ENCODE measurements around the gene RFX8.
"Not testable (repeated sequence)": the region's sequence is repeated elsewhere in the genome, so short reads cannot be mapped to it uniquely, and the experiment has no call there.

Gene RFX8

GRCh38 chr2:101474731-101475384 lies at the start of gene RFX8:
Gene RFX8, minus strand, starts transcription at chr2:101475112. Its CDS starts 8,264 bp downstream, at chr2:101466848.
- peak; percentile 43 for DNase-seq (ENCODE audit: low read depth)

- DNase-seq (ENCODE audit: low read depth) = no peak
These were observed 46.6 kb upstream of the RFX8 start for GRCh38 chr2:101521487-101521886.

- DNase-seq (ENCODE audit: low read depth) = no peak
These were observed 45.3 kb upstream of the RFX8 start for GRCh38 chr2:101520246-101520645.

- no peak for DNase-seq (ENCODE audit: low read depth)
These were observed 43.9 kb upstream of the RFX8 start for GRCh38 chr2:101518578-101519492.

DNA sequence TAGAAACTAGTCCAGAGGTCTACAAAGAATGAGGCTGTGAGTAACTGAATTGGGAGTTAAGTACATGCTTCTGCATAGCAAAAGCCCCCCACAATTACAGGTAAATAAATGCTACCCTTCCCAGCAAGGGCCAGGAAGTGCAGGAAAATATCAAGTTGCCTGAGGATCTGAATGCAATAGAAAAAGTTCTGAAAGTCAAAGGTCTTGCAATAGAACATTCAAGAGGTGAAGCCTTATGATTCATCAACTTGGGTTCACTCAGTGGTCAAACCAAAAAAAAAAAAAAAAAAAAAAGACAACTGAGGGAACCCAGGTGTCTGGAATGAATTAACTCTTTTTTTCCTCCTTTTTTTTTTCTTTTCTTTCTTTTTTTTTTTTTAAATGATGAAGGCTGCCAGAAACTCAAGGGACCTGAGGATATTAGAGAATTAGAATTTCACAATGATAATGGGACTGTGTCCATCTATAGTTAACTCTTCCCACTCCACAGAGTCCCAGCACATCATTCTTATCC lies 42.9 kb upstream of the RFX8 start:
- no peak for DNase-seq (ENCODE audit: low read depth)

- no peak for DNase-seq (ENCODE audit: low read depth)
These were observed 42.1 kb upstream of the RFX8 start for GRCh38 chr2:101516823-101517690.

DNA sequence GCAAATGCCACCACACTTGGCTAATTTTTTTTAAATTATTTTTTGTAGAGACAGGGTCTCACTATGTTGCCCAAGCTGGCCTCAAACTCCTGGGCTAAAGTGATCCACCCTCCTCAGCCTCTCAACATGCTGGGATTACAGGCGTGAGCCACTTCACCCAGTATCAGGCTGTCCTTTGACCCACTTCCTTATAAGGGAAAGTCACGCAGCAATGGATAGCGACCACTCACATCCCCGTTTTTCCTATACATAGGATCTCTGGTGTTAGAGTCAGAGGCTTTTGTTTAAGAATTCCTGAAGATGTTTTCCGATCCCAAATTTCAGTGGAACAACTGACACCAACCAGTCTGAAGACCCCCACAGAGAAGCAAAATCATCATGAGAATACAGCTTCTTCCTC lies 41.4 kb upstream of the RFX8 start:
- no peak for DNase-seq (ENCODE audit: low read depth)

GRCh38 chr2:101515477-101515876 lies 40.6 kb upstream of the RFX8 start:
- no peak for DNase-seq (ENCODE audit: low read depth)

- DNase-seq (ENCODE audit: low read depth) = no peak
These were observed 38.1 kb upstream of the RFX8 start for GRCh38 chr2:101512993-101513392.

- DNase-seq (ENCODE audit: low read depth) = no peak
These were observed 36.5 kb upstream of the RFX8 start for GRCh38 chr2:101511381-101511780.

DNA sequence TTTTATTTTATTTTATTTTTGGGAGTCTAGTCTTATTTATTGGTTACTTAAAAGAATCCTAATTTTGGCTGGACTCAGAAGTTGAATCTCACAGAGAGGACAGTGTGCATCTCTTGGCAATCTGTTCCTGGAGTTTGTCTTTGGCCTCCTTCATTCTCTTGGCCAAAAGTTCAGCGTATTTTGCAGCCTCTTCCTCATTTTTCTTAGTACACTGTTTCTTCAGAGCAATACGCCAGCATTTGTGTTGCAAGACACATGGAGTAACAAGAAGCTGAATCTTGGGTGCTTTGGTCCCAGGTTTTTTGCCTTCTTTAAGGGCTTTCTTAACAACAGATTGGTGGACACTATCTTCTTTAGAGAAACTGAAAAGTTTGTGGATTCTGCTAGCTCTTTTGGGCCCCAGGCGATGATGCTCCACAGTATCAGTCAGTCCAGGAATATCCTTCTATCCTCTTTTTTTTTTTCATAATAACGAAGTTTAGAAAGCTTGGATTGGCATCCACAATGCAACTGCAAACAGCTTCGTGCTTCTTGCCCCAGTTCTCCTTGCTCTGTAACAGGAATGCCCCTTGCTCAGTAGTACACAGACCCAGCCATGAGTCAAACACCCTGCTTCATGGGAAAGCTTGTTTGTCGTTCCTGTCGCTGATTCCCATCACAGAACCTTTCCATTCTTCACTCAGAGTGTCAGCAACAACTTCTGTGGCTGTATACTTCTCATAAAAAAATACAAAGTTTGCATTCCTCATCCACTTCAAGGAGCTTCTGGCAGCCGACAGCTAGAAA lies 34.8 kb upstream of the RFX8 start:
- DNase-seq (ENCODE audit: low read depth) = no peak

DNA sequence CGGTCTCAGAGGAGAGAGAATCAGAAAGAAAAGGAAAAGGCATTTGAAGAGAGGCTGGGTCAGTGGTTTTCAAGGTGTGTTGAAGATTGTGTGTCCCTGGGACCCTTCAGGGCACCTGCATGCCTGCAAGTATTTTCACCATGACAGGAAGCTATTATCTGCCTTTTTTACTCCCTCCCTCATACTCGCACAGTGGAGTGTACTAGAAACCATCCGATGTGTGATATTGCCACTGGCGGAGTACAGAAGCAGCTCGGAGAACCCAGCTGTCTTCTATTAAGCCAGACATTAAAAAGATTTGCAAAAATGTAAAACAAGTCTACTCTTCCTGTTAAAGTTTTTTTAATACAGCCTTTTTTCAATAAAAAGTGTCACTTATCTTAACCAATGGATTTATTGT lies 33.7 kb upstream of the RFX8 start:
- no peak for DNase-seq (ENCODE audit: low read depth)

GRCh38 chr2:101505276-101505675 lies 30.4 kb upstream of the RFX8 start:
- DNase-seq (ENCODE audit: low read depth) = not testable (repeated sequence)

DNA sequence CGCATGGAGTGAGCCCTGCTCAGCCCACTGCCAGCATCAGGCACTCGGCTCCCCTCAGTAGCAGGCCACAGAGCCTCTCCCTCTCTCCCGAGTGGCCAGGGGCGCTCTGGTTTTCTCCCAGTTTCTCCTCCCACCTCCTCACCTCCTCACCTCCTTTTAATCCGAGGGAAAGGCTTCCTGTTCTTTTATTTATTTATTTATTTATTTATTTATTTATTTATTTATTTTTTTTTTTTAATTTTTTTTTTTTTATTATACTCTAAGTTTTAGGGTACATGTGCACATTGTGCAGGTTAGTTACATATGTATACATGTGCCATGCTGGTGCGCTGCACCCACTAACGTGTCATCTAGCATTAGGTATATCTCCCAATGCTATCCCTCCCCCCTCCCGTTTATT lies 29.8 kb upstream of the RFX8 start:
- not testable (repeated sequence) for DNase-seq (ENCODE audit: low read depth)

DNA sequence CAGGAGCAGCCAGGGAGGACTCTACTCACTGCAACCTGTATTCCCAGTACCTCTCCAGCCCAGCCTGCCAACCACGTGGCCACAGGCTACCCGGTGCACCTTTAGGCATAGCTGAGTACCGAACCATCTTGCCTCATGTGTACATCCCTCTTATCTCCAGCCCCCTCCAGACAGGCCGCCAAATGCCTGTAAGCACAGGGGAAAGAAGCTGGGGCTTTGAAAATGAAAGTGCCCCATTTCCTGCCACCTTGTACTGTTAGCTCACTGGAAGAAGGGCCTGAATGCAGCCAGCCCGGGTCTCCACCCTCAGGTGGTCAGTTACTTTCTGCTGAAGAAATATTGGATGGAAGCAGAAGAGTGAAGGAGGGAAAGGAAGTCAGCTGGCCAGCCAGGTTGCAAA lies 27.2 kb upstream of the RFX8 start:
- DNase-seq (ENCODE audit: low read depth) = no peak

DNA sequence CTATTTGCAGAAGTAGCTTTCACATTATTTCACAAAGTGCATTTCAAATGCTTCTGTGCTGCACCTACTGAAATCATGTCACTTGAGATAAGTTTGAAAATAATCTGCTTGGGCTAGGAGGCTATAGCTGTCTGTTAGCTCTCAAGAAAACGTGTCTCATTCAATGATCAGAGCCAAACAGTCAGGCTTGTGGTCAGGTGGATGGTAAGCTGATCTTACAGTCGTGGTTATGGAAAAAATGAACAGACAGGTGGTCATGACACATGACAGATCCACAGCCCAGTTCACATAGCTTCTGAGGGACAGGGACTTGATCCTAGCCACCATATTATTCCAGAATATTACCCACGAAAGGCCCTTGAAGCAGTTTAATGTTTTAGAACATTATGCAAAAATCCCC lies 26.5 kb upstream of the RFX8 start:
- DNase-seq (ENCODE audit: low read depth) = no peak

DNA sequence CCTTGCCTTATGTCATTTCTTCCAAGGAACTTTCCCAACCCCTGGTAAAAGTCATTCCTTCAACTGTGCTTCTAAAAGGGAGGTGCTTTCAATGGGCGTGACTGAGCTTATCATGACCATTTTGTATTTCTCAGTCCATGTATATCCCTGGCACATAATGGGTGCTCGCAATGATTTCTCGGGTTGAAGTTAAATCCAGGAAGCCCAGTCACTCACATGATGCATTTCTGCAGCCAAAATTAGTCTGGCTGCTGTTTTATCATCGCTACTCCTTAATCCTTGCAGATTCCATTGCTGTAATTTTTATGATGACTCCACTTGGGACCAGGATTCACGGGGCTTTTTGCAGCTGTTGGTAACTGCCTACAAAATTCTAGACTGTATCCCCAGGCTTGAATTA lies 25.9 kb upstream of the RFX8 start:
- DNase-seq (ENCODE audit: low read depth) = no peak

DNA sequence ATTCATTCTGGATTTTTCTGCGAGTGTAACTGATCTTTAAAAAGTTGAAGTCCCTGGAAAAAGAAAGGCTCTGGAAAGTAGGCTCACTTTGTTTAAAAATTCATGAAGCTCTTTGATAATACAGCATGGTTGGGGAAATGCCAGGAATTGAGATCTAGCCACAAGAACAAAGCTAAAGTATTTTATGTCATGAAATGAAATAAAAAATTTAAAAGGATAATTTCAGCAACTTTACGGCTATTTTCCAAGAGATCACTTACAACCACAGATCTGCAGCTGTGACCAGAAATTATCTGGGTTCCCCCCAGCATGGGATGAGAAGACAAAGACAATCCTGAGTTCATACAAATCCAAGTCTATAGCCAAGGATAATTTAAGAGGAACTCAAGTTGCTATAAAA lies 25.3 kb upstream of the RFX8 start:
- DNase-seq (ENCODE audit: low read depth) = no peak

DNA sequence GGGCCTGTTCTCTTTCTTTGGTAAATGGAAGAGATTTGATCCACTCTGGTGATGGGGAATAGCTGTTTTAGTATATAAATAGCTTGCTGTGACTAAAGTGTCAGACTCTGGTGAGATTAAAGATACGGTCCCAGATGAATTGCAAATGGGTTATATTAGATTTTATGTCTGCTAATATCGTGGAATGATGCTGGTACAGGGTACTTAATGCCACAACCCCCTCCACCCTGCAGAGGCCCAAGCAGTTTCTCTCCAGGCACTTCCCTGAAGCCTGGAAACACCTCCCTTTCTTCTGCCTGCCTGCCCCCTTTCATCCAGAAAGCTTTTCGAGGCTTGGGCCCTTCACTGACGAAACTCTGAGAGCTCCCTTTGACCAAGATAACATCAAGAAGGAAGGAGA lies 21.4 kb upstream of the RFX8 start:
- no peak for DNase-seq (ENCODE audit: low read depth)

DNA sequence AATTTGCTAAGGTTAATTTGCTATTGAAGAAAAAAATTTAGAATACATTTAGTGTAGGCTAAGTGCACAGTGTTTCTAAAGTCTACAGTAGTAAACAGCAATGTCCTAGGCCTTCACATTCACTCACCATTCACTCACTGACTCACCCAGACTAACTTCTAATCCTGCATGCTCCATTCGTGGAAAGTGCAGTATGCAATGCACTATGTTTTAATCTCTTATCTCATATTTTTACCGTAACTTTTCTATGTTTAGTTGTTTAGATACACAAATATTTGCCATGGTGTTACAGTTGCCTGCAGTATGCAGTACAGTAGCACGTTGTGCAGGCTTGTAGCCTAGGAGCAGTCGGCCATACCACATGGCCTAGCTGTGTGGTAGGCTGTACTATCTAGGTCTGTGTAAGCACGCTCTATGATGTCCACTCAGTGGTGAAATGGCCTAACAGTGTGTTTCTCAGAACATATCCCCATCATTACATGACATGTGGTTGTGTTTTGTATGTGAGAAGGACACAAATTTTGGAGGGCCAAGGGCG lies 18.1 kb upstream of the RFX8 start:
- DNase-seq (ENCODE audit: low read depth) = no peak

- no peak for DNase-seq (ENCODE audit: low read depth)
These were observed 12.1 kb upstream of the RFX8 start for GRCh38 chr2:101486994-101487393.
